ENCODE measurements around the gene TIMP4.

TIMP4 gene

GRCh38 chr3:12158387-12159226, at the start of gene TIMP4:
TSS of gene TIMP4 (minus strand) at chr3:12158912. CDS start at chr3:12158840, 72 bp downstream.
- no peak for DNase-seq (ENCODE audit: low read depth)

DNA sequence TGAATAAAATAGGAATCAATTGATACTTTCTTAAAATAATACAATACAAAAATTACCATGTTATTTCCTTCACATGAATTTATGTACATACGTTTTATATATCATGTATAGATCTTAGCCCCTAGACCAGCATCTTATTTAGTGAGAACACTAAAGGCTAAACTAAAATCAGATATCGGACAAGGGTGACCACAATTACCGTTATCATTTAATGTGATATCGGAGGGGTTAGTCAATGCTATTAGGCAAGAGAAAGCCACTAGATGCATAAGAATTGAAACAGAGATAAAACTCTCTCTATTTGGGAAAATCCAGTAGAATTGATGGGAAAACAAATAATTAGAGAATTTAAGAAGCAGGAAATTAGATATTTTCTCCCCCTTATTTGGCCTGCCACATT, 46.5 kb upstream of the TIMP4 start:
- no peak for DNase-seq (ENCODE audit: low read depth)

DNA sequence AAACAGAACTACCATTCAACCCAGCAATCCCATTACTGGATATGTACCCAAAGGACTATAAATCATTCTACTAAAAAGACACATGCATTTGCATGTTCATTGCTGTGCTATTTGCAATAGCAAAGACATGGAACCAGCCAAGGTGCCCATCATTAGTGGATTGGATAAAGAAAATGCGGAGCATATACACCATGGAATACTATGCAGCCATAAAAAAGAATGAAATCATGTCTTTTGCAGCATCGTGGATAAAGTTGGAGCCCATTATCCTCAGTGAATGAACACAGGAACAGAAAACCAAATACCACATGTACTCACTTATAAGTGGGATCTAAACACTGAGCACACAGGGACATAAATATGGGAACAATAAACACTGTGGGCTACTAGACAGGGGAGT, 43.1 kb upstream of the TIMP4 start:
- no peak for DNase-seq (ENCODE audit: low read depth)

- no peak for DNase-seq (ENCODE audit: low read depth)
These were observed 39.6 kb upstream of the TIMP4 start for GRCh38 chr3:12198301-12198700.

GRCh38 chr3:12197475-12197874, 38.8 kb upstream of the TIMP4 start:
- DNase-seq (ENCODE audit: low read depth) = no peak

DNA sequence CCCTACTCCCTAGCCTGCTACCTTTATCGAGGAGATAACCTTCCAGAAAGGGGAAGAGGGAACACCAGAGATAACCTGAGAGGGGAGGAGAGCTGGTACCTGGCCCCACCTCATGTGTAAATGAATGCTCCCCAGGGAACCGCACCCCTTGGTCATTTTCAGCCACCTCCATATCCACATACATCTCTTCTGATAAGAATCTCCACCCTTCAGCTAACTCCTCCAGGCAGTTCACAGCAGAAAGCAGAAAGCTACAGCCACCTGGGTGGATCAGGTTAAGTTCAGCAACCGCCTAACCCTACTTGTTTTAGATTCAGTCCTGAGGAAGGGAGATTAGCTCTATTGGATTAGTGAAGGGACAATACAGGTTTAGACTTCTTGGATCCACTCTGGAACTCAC, 38.0 kb upstream of the TIMP4 start:
- no peak for DNase-seq (ENCODE audit: low read depth)

DNA sequence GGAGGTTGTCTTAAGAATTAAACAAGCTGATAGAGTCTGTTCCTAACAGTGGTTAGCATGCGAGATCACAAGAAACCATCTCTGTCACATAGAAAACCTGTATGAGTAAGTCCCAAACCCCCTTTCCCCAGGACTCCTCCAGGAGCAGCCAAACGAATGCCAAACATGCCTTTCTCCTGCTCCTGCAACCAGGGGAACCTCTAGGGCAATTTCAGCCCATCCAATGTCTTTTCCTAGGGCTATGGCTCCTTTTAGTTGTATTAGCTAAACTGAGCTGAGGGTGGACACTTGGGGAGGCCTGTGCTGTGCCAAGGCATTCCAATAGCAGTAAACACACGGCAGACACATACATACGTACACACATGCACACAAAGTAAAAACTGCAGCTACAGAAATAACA, 36.5 kb upstream of the TIMP4 start:
- DNase-seq (ENCODE audit: low read depth) = no peak

DNA sequence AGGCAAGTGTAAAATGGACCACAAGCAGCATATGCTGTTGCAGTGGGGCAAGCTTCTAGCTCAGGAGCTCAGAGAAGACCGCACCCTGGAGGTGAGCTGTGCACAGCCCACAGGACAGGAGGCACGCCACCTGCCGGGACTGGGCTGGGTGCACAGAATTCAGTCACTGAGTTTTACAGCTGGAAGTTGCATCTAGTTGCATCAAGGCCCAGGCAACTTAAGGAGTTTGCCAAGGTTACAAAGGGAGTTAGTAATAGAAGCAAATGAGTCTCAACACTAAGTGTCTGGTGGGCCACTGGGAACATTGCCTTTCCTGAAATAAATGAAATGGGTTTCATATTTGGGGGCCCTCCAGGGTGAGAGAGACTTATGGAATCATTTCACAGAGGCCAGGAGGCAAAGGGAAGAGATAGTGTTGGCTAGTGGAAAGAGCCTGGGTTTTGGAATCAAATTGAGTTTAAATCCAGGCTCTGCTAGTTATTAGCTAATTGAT, 36.0 kb upstream of the TIMP4 start:
- no peak for DNase-seq (ENCODE audit: low read depth)

DNA sequence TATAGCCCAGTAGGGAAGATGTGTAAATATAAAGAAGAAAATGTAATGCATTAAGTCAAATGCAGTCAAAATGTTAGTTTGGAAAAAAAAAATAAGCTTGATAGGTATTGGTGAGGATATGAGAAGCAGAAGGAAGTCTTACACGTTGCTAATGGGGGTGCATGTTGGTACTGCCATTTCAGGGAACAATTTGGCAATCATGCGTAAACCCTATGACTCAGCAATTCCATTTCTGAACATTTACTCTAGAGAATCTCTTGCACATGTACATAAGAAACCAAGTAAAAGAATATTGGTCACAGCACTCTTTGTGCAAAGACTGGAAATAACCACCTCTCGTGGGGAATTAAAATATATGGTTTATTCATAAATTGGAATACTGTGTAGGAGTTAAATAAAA, 35.5 kb upstream of the TIMP4 start:
- peak; percentile 67 for DNase-seq (ENCODE audit: low read depth)

DNA sequence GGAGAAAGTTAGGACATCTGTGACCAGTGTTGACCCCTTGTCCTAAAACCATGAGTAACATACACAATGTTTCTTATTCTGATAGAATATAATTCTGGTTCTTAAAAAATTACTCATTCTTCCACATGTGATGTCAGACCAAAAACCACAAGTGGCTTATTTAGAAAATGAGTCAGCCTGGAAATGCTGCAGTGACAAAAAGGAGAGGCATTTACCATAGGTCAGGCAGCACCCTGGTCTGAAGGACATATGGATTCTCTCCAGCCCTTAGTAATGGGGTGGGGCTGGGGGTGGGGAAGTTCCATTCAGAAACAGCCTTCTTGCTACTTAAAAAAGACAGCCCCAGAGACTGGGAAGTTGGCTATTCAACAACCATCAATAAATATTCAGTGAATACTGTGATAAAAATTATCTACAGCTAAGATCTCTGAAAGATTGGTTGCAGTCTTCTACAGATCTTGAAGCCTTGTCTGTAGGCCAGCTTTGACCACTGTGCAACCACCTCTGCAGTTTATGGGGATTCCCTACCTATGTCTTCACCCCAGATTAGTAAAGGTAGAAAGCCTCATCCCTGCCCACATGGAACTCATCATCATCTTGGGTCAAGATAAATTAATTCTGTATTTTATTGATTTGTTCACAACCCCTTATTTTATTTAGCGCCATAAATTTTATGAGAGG, 34.9 kb upstream of the TIMP4 start:
- DNase-seq (ENCODE audit: low read depth) = peak; percentile 94

GRCh38 chr3:12192655-12193484, 34.2 kb upstream of the TIMP4 start:
- DNase-seq (ENCODE audit: low read depth) = no peak

DNA sequence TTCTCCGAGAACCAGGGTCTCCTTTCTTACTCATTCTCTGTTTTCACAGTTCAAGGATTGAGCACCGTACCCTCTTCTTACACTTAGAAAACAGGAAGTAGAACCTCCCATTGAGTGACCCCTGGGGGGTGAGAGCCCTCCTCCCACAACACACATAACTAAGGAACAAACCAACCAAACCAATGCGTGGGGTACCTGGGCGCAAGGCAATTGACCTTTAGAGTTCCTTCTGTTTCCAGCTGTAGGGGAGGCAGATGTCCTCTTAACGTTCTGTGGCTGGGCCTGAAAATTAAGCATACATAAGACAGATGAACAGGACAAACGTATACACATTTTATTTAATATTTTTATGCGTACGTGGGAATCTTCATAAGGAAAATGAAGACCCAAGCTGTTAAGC, 33.5 kb upstream of the TIMP4 start:
- DNase-seq (ENCODE audit: low read depth) = no peak

GRCh38 chr3:12191559-12191958, 32.8 kb upstream of the TIMP4 start:
- DNase-seq (ENCODE audit: low read depth) = no peak

- DNase-seq (ENCODE audit: low read depth) = no peak
These were observed 32.1 kb upstream of the TIMP4 start for GRCh38 chr3:12190832-12191231.

DNA sequence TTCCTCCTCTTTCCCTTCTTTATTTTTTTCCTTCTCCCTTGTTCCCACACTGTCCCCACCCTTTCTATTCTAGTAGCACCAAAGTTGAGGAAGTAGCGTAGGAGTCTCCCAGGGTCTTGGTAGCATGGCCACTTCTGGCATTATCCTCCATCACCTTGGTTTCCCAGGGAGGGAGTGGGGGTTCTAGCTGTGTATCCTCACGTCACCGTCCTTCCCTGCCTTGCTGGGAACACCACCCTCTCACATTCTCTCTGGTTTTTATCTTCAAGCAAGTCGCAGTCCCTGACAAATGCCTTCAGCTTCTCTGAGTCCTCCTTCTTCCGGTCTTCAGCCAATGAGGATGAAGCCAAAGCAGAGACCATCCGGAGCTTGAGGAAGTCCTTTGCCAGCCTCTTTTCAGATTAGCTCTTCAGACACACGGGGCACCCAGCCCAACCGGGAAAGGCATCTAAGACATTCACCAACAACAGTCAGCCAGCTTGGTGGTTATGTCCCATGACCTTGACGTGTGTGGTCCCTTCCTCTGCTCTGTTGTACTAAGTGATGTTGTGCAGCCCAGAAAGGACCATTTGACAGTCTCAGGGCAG, 31.6 kb upstream of the TIMP4 start:
- DNase-seq (ENCODE audit: low read depth) = no peak

DNA sequence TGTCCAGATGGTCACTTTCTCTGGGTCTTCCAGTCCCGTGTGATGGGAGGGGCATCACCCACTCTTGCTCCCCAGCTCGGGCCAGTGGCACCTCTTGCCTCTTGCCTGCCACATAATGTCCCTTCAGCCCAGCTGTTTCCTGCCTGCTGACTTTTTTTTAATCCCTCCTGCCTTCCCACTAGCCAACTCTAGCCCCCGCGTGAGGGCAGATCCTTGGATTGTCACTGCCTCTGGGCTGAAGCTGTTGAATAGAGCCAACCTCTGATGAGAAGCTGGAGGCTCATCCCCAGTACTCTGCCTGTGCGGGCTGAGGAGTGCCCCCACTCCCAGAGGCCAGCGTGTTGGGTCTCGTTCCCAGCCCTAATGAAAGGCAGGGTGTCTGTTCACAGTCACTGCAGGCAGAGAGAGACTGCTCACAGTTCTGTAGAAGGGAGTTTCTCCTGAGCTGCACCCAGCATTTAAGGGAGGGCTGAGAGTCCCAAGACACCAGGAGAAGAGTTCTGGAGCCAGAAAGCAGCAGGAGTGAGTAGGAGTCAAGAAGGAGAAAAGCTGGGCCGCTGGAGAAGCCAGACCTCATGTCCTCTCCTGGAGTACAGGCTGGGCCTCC, 30.1 kb upstream of the TIMP4 start:
- no peak for DNase-seq (ENCODE audit: low read depth)

GRCh38 chr3:12188328-12188648, 29.6 kb upstream of the TIMP4 start:
- DNase-seq (ENCODE audit: low read depth) = no peak

DNA sequence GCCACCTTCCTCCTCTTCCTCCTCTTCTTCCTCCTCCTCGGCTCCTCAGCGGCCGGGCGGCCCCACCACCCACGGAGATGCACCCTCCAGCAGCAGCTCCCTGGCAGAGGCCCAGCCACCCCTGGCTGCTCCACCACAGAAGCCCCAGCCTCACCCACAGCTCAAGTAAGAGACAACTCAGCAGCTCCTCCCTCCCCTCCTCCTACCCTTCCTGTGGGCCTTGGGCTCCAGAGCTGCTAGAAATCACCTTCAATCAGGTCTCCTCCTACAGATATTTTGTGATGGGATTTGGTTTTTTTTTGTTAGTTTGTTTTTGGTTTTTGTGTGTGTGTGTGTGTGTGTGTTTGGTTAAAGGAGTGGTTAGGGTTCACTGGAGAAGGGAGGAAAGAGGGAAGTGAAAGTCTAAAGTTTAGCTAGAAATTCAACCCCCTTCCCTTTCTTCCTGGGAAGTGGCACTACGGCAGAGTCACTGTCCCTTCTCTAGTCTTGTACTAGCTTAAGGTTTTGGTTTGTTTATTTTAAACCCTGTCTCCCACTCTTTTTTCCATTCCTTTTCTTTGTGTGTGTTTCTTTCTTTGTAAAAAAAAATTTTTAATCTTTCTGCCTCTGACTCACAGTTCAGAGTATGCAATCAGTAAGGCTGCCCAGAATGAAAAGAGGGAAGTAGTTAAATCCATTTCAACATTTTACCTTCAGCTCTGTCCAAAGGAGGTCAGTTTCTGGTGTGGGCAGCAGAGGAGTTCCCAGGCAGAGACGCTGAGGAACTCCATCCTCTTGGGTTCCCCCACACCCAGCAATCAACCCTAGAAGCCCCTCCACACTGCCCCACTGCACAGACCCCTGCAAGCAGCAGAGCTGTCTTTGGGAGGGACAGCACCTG, 29.0 kb upstream of the TIMP4 start:
- DNase-seq (ENCODE audit: low read depth) = no peak

- no peak for DNase-seq (ENCODE audit: low read depth)
These were observed 28.0 kb upstream of the TIMP4 start for GRCh38 chr3:12186515-12187286.

DNA sequence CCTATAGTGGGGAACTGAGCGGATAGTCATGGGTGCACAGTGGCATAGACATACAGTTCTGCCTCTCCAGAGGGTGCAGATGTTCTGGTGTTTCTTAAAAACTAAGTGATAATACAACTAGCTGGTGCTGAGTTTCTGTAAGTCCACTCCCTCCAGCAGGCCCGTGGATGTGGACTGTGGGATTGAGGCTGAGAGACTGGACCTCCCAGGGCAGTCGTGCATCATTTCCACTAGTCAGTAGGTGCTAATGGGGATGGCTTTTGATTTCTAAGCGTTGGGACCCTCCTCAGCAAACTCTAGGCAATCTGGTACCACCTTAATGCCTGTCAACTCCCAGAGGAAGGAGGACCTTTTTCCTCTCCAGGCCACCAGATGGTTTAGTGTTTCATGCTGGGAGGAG, 27.3 kb upstream of the TIMP4 start:
- no peak for DNase-seq (ENCODE audit: low read depth)
